Choroid plexus epithelial cell (primary cell): Measurements from ENCODE around the gene NTSR1.
A peak's percentile ranks its signal among the peaks of the same experiment; 100 is the strongest.

ENCODE experiments used
- DNase-seq: peaks from one replicate; pipeline ENCODE4 v3.0.0-alpha.2; 2010; ENCODE audit warnings: low read depth
- H3K4me3 ChIP-seq: 2 replicates; pipeline ENCODE4 v1.5.1; 2011; ENCODE audit warnings: low read depth, mild to moderate bottlenecking, control low read depth, low read length, moderate library complexity
- CTCF ChIP-seq: conservative IDR thresholded peaks from 2 replicates; pipeline ENCODE4 v1.5.1; 2011; ENCODE audit warnings: low read depth, mild to moderate bottlenecking, control low read depth, inconsistent platforms, low read length, moderate library complexity

NTSR1 gene

DNA sequence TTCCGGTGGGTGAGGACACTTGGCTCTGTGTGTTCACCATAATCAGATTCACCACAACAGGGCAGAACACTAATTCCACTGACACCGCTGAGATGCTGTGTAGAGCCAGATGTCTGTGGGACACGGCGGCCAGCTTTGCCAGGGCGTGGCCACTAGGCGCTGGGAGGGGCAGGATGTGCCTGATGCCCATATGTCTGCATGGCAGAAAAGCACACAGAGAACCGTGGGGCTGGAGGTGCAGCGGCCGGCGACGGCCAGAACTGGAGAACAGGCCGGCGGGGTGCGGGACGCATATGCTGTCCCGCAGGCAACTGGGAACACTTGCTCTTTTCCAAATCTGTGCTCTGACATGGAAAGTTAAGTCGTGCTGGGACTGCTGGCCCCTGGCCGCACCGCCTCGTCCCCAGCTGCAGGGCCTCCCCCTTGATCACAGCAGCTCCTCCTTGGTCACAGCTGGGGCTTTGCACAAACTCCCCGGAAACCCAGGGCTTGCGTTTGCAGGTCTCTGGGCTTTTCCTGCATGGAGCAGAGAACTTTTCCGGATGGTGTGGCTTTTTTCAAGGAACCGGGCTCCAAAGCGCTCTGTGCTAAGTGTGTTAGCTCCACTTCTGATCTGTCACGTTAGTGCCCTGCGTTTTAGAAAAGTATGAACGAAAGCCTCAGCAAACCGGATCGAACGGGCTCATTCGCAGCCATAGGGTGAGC lies 31.1 kb downstream of the NTSR1 start:
- no peak for TF ChIP-seq CTCF
- DNase-seq = no peak
- H3K4me3 ChIP-seq = no peak overlapping the region

DNA sequence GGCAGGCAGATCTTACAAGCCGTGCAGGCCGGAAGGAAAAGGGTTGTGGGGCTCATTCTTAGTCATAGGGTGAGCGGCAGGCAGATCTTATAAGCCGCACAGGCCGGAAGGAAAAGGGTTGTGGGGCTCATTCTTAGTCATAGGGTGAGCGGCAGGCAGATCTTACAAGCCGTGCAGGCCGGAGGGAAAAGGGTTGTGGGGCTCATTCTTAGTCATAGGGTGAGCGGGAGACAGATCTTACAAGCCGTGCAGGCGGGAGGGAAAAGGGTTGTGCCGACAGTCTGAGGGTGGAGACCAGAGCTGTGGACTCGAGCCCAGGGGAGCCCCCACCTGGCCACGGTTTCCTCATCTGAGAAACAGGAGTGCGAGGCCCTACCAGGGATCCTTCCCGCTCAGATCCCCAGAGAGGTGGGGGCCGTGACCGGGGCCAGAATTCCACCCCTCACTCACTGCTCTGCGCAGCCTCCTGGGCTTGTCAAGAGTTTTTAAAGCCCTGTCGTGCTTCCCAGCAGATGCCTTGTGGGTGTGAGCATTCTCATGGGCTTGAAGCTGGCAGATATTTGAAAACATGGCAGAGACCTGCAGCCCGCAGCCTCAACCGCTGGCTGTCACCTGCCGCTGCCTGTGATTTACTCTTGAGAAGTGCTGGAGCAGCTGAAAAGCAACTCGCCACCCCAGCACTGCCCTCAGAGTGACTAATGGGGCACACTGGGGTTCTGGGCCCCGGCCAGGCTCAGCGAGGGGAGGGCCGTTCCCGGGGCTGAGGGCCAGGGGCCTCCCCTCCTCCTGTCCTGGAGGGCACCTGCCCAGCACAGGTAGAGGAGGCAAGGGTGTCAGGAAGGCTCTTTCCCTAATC lies 31.9 kb downstream of the NTSR1 start:
- peak; percentile 67 for DNase-seq
- TF ChIP-seq CTCF = no peak
- no peak overlapping the region for H3K4me3 ChIP-seq

GRCh38 chr20:62741191-62741691 lies 32.6 kb downstream of the NTSR1 start:
- TF ChIP-seq CTCF = no peak
- peak; percentile 15 for DNase-seq
- H3K4me3 ChIP-seq = no peak overlapping the region

- DNase-seq = no peak
- TF ChIP-seq CTCF = no peak
- H3K4me3 ChIP-seq = no peak overlapping the region
Measured at GRCh38 chr20:62741701-62742491, 33.3 kb downstream of the NTSR1 start.

GRCh38 chr20:62742550-62742949 lies 33.9 kb downstream of the NTSR1 start:
- no peak for DNase-seq
- no peak overlapping the region for H3K4me3 ChIP-seq
- TF ChIP-seq CTCF = no peak

DNA sequence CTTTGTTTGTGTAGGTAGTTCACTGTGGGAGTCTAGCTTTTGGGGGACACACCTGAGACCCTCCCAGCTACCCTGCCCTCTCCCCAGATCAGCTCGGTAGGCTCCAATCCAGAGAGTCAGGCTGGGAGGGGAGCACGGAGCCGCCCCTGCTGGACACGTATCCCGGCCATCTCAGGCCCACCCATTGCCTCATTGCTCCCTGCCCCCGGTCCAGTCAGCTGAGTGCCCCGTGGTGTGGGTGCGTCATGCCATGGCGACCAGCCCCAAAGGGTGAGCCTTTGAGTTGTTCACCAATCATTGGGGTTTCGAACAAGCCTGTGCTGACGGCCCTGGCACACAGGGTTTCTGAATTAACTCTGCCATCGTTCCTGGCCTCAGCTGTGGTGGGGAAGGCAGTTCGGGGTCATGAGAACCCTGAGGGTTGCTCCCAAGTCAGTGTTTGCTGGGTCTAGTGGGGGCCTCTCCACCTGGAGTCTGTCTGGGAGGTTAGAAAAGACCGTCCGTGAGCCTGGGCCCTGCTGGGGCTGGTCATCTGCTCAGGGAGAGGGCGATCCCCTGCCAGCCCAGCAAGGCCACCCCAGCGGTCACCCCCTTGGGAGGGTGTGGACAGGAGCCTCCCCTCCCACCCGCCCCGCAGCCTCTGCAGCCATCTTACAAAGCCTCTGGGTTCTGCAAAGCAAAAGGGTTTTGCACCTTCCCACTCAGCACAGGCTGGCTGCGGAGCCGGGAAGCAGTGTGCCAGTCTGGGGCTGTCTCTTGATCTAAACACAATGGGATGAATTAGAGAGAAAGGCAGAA lies 34.5 kb downstream of the NTSR1 start:
- no peak for TF ChIP-seq CTCF
- H3K4me3 ChIP-seq = no peak overlapping the region
- DNase-seq = no peak
